ENCODE measurements around the gene TRAIP. TPM values are rescaled to one million over a fixed set of nuclear protein-coding genes. Genes with fewer than 3 reads are reported as not detected.
A peak's percentile ranks its signal among the peaks of the same experiment; 100 is the strongest.

Gene TRAIP
- total RNA-seq, 1 donor from 2014 or later: 6.2 TPM

DNA sequence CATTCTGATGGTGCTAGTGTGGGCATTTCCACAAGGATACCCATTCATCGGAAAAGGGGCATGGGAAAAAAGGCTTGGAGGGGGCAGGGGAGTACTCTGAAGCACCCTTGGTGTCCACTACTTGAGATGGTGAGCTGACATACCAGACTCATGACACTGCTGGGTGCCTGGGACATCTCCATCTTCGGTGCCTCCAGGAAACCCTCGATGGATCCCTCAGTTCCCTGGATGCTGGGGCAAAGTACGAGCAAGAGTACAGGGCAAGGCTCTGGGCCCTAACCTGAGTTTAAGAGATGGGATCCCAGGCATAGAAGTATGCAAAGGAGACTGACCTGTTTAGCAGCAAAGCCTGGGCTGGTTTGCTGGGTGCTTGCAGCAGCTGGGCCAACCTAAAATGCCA is 64.8 kb downstream of the TRAIP start:
- Mint-ChIP-seq H3K27me3 (ENCODE audit: unreplicated experiment) (peaks cover 10% of the 10 kb centered on the region), H3K4me1 (ENCODE audit: unreplicated experiment) (peaks cover 38% of the 10 kb centered on the region), H3K9me3 (ENCODE audit: unreplicated experiment) (no peaks in the 10 kb centered on the region), H3K36me3 (ENCODE audit: low read depth, unreplicated experiment) (peaks cover 4% of the 10 kb centered on the region), H3K4me3 (ENCODE audit: unreplicated experiment) (no peak overlapping the region), H3K27ac (ENCODE audit: unreplicated experiment) (no peak overlapping the region)
- no peak for DNase-seq (ENCODE audit: low spot score)
- TF ChIP-seq, protein P1, sequence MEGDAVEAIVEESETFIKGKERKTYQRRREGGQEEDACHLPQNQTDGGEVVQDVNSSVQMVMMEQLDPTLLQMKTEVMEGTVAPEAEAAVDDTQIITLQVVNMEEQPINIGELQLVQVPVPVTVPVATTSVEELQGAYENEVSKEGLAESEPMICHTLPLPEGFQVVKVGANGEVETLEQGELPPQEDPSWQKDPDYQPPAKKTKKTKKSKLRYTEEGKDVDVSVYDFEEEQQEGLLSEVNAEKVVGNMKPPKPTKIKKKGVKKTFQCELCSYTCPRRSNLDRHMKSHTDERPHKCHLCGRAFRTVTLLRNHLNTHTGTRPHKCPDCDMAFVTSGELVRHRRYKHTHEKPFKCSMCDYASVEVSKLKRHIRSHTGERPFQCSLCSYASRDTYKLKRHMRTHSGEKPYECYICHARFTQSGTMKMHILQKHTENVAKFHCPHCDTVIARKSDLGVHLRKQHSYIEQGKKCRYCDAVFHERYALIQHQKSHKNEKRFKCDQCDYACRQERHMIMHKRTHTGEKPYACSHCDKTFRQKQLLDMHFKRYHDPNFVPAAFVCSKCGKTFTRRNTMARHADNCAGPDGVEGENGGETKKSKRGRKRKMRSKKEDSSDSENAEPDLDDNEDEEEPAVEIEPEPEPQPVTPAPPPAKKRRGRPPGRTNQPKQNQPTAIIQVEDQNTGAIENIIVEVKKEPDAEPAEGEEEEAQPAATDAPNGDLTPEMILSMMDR (IDR thresholded peaks at IDR 0.05; ENCODE audit: unreplicated experiment): no peak

DNA sequence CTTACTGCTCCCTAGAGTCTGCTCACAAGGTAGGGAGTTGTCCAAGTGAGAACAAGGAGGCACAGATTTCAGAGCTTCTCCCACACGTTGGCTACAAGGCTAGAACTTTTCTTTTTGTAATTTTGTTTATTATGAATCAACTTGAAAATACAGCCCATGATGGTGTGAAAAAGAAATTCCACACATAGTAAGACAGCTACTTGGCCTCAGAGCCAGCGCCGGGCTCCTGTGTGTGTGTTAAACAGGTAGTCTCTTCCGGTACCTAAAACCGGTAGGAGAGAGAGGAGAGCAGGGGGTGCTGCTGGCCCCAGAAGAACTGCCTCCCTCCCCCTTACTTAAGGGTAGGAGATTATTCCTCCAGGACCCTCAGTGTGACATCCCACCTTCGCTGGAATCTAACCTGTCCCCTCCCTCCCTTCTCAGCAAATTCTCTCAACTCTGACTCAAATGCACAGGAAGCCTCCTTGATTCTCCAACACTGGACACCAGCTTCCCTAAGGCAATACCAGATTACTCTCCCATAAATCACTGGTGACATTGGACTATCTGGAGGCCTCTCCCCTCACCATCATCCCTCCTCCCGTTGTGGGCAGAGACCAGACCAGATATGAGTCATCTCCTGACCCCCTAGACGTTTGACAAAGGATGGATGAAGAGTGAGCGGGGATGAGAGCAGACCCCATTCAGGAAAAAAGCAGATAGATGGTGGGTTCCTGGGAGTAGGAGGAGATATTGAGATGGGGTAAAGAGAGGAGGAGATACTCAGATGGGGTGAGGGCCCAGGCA is 65.5 kb downstream of the TRAIP start:
- Mint-ChIP-seq H3K27ac (ENCODE audit: unreplicated experiment) (peak overlapping the region; percentile 36), H3K9me3 (ENCODE audit: unreplicated experiment) (no peaks in the 10 kb centered on the region)
- no peak for DNase-seq (ENCODE audit: low spot score)

DNA sequence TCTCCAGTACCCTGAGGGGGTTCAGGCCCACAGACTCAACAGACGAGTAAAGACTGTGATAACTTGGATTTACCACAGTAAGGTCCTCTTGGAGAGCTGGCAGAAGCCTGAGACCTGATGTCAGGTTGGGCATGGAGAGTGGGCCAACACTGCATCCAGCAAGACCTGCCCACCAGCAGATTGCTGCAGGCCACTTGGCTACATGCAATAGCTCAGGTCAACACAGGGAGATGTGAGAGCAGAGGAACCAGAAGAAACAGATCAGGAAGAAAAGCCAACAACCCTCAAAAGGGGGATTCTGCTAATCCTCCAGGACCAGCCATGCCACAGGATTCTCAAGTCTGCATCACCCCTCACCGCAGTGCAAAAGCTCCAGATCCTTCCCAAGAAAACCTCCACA is 68.3 kb downstream of the TRAIP start:
- no peak for DNase-seq (ENCODE audit: low spot score)
- Mint-ChIP-seq H3K9me3 (ENCODE audit: unreplicated experiment) (no peaks in the 10 kb centered on the region), H3K4me1 (ENCODE audit: unreplicated experiment) (peaks cover 39% of the 10 kb centered on the region), H3K27ac (ENCODE audit: unreplicated experiment) (peak overlapping the region; percentile 38), H3K4me3 (ENCODE audit: unreplicated experiment) (no peak overlapping the region), H3K27me3 (ENCODE audit: unreplicated experiment) (peaks cover 9% of the 10 kb centered on the region), H3K36me3 (ENCODE audit: low read depth, unreplicated experiment) (peaks cover 4% of the 10 kb centered on the region)
- TF ChIP-seq, protein P1 (IDR thresholded peaks at IDR 0.05; ENCODE audit: unreplicated experiment): no peak

More for the DNA sequence above, 65.5 kb downstream of the TRAIP start:
- Mint-ChIP-seq H3K4me3 (ENCODE audit: unreplicated experiment) (no peak overlapping the region), H3K36me3 (ENCODE audit: low read depth, unreplicated experiment) (peaks cover under 1% of the 10 kb centered on the region), H3K27me3 (ENCODE audit: unreplicated experiment) (peaks cover 10% of the 10 kb centered on the region), H3K4me1 (ENCODE audit: unreplicated experiment) (peaks cover 32% of the 10 kb centered on the region)
- TF ChIP-seq, protein P1 (IDR thresholded peaks at IDR 0.05; ENCODE audit: unreplicated experiment): no peak

DNA sequence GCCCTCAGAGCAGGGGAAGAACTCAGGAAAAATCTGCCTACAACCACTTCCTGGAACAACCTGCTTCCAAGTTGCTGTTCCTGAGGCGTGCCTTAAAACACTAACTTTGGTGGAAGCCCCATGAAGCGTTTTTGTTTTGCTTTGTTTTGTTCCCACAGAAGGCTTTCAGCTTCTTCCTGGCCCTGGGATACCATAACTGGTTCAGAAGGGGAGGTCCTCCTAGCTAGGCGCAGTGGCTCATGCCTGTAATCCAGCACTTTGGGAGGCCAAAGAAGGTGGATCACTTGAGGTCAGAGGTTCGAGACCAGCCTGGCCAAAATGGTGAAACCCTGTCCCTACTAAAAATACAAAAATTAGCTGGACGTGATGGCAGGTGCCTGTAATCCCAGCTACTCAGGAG is 68.8 kb downstream of the TRAIP start:
- peak overlapping the region; percentile 81 for H3K27ac Mint-ChIP-seq (ENCODE audit: unreplicated experiment)
- no peaks in the 10 kb centered on the region for H3K9me3 Mint-ChIP-seq (ENCODE audit: unreplicated experiment)
- H3K27me3 Mint-ChIP-seq (ENCODE audit: unreplicated experiment): peaks cover 6% of the 10 kb centered on the region
- peaks cover 4% of the 10 kb centered on the region for H3K36me3 Mint-ChIP-seq (ENCODE audit: low read depth, unreplicated experiment)
- TF ChIP-seq, protein P1 (IDR thresholded peaks at IDR 0.05; ENCODE audit: unreplicated experiment): no peak
- H3K4me3 Mint-ChIP-seq (ENCODE audit: unreplicated experiment): no peak overlapping the region
- H3K4me1 Mint-ChIP-seq (ENCODE audit: unreplicated experiment): peaks cover 39% of the 10 kb centered on the region
- DNase-seq (ENCODE audit: low spot score): no peak

DNA sequence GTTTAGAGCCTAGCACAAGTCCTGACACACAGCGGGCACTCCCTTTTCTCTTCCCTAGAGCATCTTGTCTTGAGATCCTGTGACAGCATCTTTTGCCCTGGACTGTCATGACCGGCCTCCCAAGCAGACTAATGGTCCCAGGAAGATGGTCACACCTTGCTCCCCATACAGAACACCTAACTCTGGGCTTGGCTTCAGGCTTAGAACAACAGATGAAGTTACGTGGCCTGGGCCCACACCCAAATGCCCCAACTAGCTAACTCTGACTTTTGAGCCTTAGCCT is 69.2 kb downstream of the TRAIP start:
- H3K4me3 Mint-ChIP-seq (ENCODE audit: unreplicated experiment): peak overlapping the region; percentile 81
- H3K9me3 Mint-ChIP-seq (ENCODE audit: unreplicated experiment): no peaks in the 10 kb centered on the region
- H3K27me3 Mint-ChIP-seq (ENCODE audit: unreplicated experiment): peaks cover 6% of the 10 kb centered on the region
- H3K36me3 Mint-ChIP-seq (ENCODE audit: low read depth, unreplicated experiment): peaks cover 4% of the 10 kb centered on the region
- no peak for DNase-seq (ENCODE audit: low spot score)
- H3K4me1 Mint-ChIP-seq (ENCODE audit: unreplicated experiment): peaks cover 39% of the 10 kb centered on the region
- TF ChIP-seq, protein P1 (IDR thresholded peaks at IDR 0.05; ENCODE audit: unreplicated experiment): no peak
- H3K27ac Mint-ChIP-seq (ENCODE audit: unreplicated experiment): peak overlapping the region; percentile 81
